ENCODE data around the gene ERV3-1. TPM values are rescaled to one million over a fixed set of nuclear protein-coding genes. Genes with fewer than 3 reads are reported as not detected.

Gene ERV3-1
- total and polyA plus RNA-seq, 9 of the 15 experiments (the other 6 are each of a cell fraction or from before 2014, with no cell fraction given), result 10.2 to 30.0 (median 22.0) TPM

GRCh38 chr7:64978497-64979203 is 27.8 kb downstream of the ERV3-1 start (continued):
- peak; percentile 10 for TF ChIP-seq SOX6 (IDR thresholded peaks at IDR 0.05)
- TF ChIP-seq RAD21 (CRISPR knock-in tag; conservative IDR thresholded peaks at IDR 0.05 in 1 of 2, IDR thresholded peaks at IDR 0.05 in 1 of 2), result peak in 1 of 2 experiments; percentile 19; a peak in 2 of 4 replicates
- TF ChIP-seq ETV1 (tag; conservative IDR thresholded peaks at IDR 0.05; ENCODE audit: low read depth), result no peak
- TF ChIP-seq MGA (IDR thresholded peaks at IDR 0.05), result peak; percentile 22; the same call in 1 of the 2 replicates
- no peak for TF ChIP-seq BRD4 (IDR thresholded peaks at IDR 0.05)
- TF ChIP-seq TRIM24 (IDR thresholded peaks at IDR 0.05), result peak in 1 of 2 experiments; percentile 57; a peak in 2 of 4 replicates
- peak; percentile 67 for TF ChIP-seq TRIM28 (IDR thresholded peaks at IDR 0.05)

Measured in K562 (cell line).